ENCODE results near the gene PALLD. TPM values are rescaled to one million over a fixed set of nuclear protein-coding genes. Genes with fewer than 3 reads are reported as not detected.

The PALLD gene
- total and polyA plus RNA-seq, 2 of the 8 experiments (the other 6 are each of a cell fraction or from before 2014, with no cell fraction given) = 10.5 to 25.0 TPM

DNA sequence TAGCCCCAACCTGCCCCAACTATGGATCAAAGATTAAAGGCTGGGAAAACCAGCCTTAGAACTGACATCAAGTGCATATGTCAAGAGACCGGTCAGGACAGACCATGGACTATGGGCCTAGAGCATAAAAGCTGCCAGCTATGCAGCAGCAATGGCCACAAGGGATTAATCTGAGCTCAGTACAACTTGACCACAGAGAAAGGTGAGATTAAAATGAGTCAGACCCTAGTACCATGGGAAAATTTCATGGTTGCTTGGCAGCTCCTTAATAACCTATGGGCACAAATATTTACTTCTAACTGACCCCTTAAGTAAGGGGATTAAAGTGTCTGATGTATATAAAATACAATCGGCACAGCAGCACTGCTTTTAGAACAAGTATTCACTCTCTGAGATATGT, 458.8 kb downstream of the PALLD start:
- H3K9ac ChIP-seq (replicated peaks in 1 of 4; ENCODE audit: extremely low read depth in 1 of 4, low read depth in 3 of 4, low read length in 3 of 4) = no peak overlapping the region
- no peak overlapping the region for H3K4ac ChIP-seq (replicated peaks; ENCODE audit: insufficient read length, low read depth, low read length)
- H3K56ac ChIP-seq (replicated peaks; ENCODE audit: insufficient read length, low read depth, low read length) = no peak overlapping the region
- H3K27me3 ChIP-seq (replicated peaks in 1 of 4; ENCODE audit: control insufficient read depth in 3 of 4, extremely low read depth in 1 of 4, insufficient read depth in 3 of 4, low read length in 3 of 4) = no peaks in the 10 kb centered on the region
- H3K27ac ChIP-seq (ENCODE audit: low read depth, low read length) = no peak overlapping the region
- 0 out of 4 replicates have a peak, but pooled peaks cover 0 to 5% of the 10 kb centered on the region in 2 experiments for H3K9me3 ChIP-seq (ENCODE audit: insufficient read depth in 2 of 2, low read depth in 1 of 2, low read length in 1 of 2)
- H2BK20ac ChIP-seq (ENCODE audit: low read length) = no peak overlapping the region
- no peak overlapping the region for H3K4me3 ChIP-seq (ENCODE audit: extremely low read depth in 1 of 4, insufficient read depth in 2 of 4, low read depth in 3 of 4, low read length in 4 of 4)
- no peaks in the 10 kb centered on the region for H3K36me3 ChIP-seq (ENCODE audit: control insufficient read depth in 2 of 4, insufficient read depth in 4 of 4, low read length in 3 of 4)
- CTCF ChIA-PET (ENCODE audit: partially characterized antibody) = interaction anchor here (1.6 kb wide), 1 partner anchor 11 kb away, joined by 6 read pairs; no protein-coding TSS in a partner anchor
- H2BK12ac ChIP-seq (ENCODE audit: low read depth, low read length) = no peak overlapping the region
- no peaks in the 10 kb centered on the region for H4K20me1 ChIP-seq (replicated peaks in 1 of 2; ENCODE audit: control insufficient read depth in 1 of 2, insufficient read depth in 2 of 2, low read length in 2 of 2)
- no peaks in the 10 kb centered on the region for H3K4me1 ChIP-seq (replicated peaks in 1 of 4; ENCODE audit: control insufficient read depth in 3 of 4, insufficient read depth in 4 of 4, low read length in 3 of 4)
- no peak overlapping the region for H4K8ac ChIP-seq (ENCODE audit: extremely low read depth, insufficient read depth, low read length)
- H2BK15ac ChIP-seq (ENCODE audit: low read length) = no peak overlapping the region
- POLR2A ChIA-PET (ENCODE audit: partially characterized antibody) = no interaction called here
- H2BK120ac ChIP-seq (replicated peaks; ENCODE audit: low read depth, low read length) = no peak overlapping the region
- no peak overlapping the region for H4K5ac ChIP-seq (ENCODE audit: insufficient read length, low read depth, low read length)
- H3K23me2 ChIP-seq (ENCODE audit: low read depth, low read length) = no peaks in the 10 kb centered on the region
- TF ChIP-seq HDAC2 (IDR thresholded peaks at IDR 0.05; ENCODE audit: borderline replicate concordance in 1 of 2, low read depth in 2 of 2, low read length in 2 of 2) (no peak), KDM1A (IDR thresholded peaks at IDR 0.05; ENCODE audit: borderline replicate concordance, low read length) (no peak), JUN (IDR thresholded peaks at IDR 0.05; ENCODE audit: low read depth, low read length) (no peak), TAF1 (IDR thresholded peaks at IDR 0.05; ENCODE audit: low read depth, low read length) (no peak), ASH2L (IDR thresholded peaks at IDR 0.05; ENCODE audit: low read length) (no peak), BACH1 (IDR thresholded peaks at IDR 0.05; ENCODE audit: low read length) (no peak), SIX5 (IDR thresholded peaks at IDR 0.05; ENCODE audit: low read depth, low read length) (no peak), YY1 (IDR thresholded peaks at IDR 0.05; ENCODE audit: low read depth, low read length) (no peak)
- H2AK5ac ChIP-seq (ENCODE audit: low read depth, low read length) = no peak overlapping the region
- no peak overlapping the region for H2BK5ac ChIP-seq (ENCODE audit: low read depth, low read length)
- no peak overlapping the region for H4K91ac ChIP-seq (replicated peaks; ENCODE audit: insufficient read length, low read length)
- no peak for DNase-seq (ENCODE audit: low read depth in 1 of 2, low spot score in 2 of 2)
- H3K79me1 ChIP-seq (ENCODE audit: low read depth, low read length) = no peaks in the 10 kb centered on the region
- H3K79me2 ChIP-seq (ENCODE audit: control insufficient read depth in 1 of 2, insufficient read depth in 2 of 2, low read length in 2 of 2) = no peaks in the 10 kb centered on the region
- H3K4me2 ChIP-seq (ENCODE audit: insufficient read depth in 1 of 2, low read depth in 2 of 2, low read length in 2 of 2) = no peak overlapping the region
- no peak for FAIRE-seq
- H2AFZ ChIP-seq (ENCODE audit: low read length) = no peak overlapping the region
- no peak overlapping the region for H3K14ac ChIP-seq (ENCODE audit: insufficient read length)
- H3K18ac ChIP-seq (ENCODE audit: extremely low read depth, low read length) = no peak overlapping the region
- H3K23ac ChIP-seq (ENCODE audit: insufficient read length) = no peak overlapping the region
- WGBS, 2 experiments (ENCODE audit: extremely low coverage in 1 of 2, insufficient coverage in 1 of 2, insufficient read length in 1 of 2, insufficient replicate concordance in 2 of 2, low coverage in 1 of 2, low lambda C conversion rate in 2 of 2, missing lambda C conversion rate in 1 of 2) = 97% methylated on average over 2 of the region's 2 CpGs; no CpG with 5 or more reads in 1 of the 2 experiments

All from H1 (cell line).